ENCODE measurements around the gene APLP2. TPM values are rescaled to one million over a fixed set of nuclear protein-coding genes. Genes with fewer than 3 reads are reported as not detected.

The APLP2 gene
- polyA plus RNA-seq, 3 donors, result 486 to 622 (median 591) TPM

- no peaks in the 10 kb centered on the region for H3K27me3 ChIP-seq (ENCODE audit: control insufficient read depth in 2 of 2, insufficient read depth in 2 of 2, low read length in 2 of 2)
- H3K36me3 ChIP-seq (replicated peaks in 1 of 2; ENCODE audit: control insufficient read depth in 1 of 2, insufficient read depth in 2 of 2, low read length in 2 of 2), result no peaks in the 10 kb centered on the region
- H3K4me3 ChIP-seq (replicated peaks in 1 of 3; ENCODE audit: low read depth in 2 of 3, low read length in 3 of 3), result no peak overlapping the region
- no peaks in the 10 kb centered on the region for H3K36me3 Mint-ChIP-seq
- no peaks in the 10 kb centered on the region for H3K9me3 ChIP-seq (replicated peaks in 1 of 2; ENCODE audit: control insufficient read depth in 1 of 2, insufficient read depth in 1 of 2, low read length in 2 of 2)
- TF ChIP-seq CTCF (IDR thresholded peaks at IDR 0.05), result no peak
- H3K27ac ChIP-seq (ENCODE audit: low read depth in 1 of 2, low read length in 2 of 2), result no peak overlapping the region
- peaks cover 0 to 3% (median 1%) of the 10 kb centered on the region in 3 donors for H3K27me3 Mint-ChIP-seq (ENCODE audit: low read depth in 3 of 3)
- peak overlapping the region in 4 of 7 donors; percentile 11 to 51 (median 30) for H3K27ac Mint-ChIP-seq
- H3K79me2 ChIP-seq (ENCODE audit: insufficient read depth, low read length), result peaks cover under 1% of the 10 kb centered on the region
- WGBS (ENCODE audit: insufficient coverage), result no CpG with 5 or more reads among the region's 4 CpGs
- peak overlapping the region; percentile 8 for H3K4me2 ChIP-seq (replicated peaks; ENCODE audit: extremely low read depth, low read length, poor library complexity, severe bottlenecking)
- peaks cover 41% of the 10 kb centered on the region for H3K4me1 Mint-ChIP-seq
- peak overlapping the region in 1 of 2 donors; percentile 6 for H3K4me3 Mint-ChIP-seq
- intact Hi-C loops (cut with micrococcal nuclease), result loop anchor here in 1 of 2 donors (10.0 kb wide), 1 partner anchor 140 kb away; no protein-coding TSS in a partner anchor
- H2AFZ ChIP-seq (ENCODE audit: insufficient read depth, low read depth, low read length, poor library complexity, severe bottlenecking), result no peak overlapping the region
- H4K20me1 ChIP-seq (ENCODE audit: insufficient read depth, low read length), result no peaks in the 10 kb centered on the region
- DNase-seq, result peak in 1 of 3 donors; percentile 55
- peaks cover 21 to 31% of the 10 kb centered on the region in 2 donors for H3K4me1 ChIP-seq (ENCODE audit: control insufficient read depth in 1 of 2, insufficient read depth in 2 of 2, low read length in 2 of 2)
- H3K9me3 Mint-ChIP-seq, result peaks cover 0 to 4% (median 0%) of the 10 kb centered on the region in 7 donors
- no peak overlapping the region for H3K9ac ChIP-seq (ENCODE audit: insufficient read depth, low read length, poor library complexity, severe bottlenecking)
Measured at GRCh38 chr11:130064596-130064995, 5.1 kb upstream of the APLP2 start.

- peaks cover 11% of the 10 kb centered on the region for H4K20me1 ChIP-seq (ENCODE audit: insufficient read depth, low read length)
- no peak overlapping the region for H3K9ac ChIP-seq (ENCODE audit: insufficient read depth, low read length, poor library complexity, severe bottlenecking)
- H3K27me3 ChIP-seq (ENCODE audit: control insufficient read depth in 2 of 2, insufficient read depth in 2 of 2, low read length in 2 of 2), result no peaks in the 10 kb centered on the region
- no peak overlapping the region for H3K4me3 ChIP-seq (replicated peaks in 1 of 3; ENCODE audit: low read depth in 2 of 3, low read length in 3 of 3)
- peaks cover 0 to 2% (median 0%) of the 10 kb centered on the region in 7 donors for H3K9me3 Mint-ChIP-seq
- peaks cover 40% of the 10 kb centered on the region for H3K4me1 Mint-ChIP-seq
- no peak overlapping the region for H3K27ac Mint-ChIP-seq
- H3K4me3 Mint-ChIP-seq, result no peak overlapping the region
- peaks cover 18% of the 10 kb centered on the region for H3K79me2 ChIP-seq (ENCODE audit: insufficient read depth, low read length)
- 94% methylated on average over 3 of the region's 5 CpGs for WGBS (ENCODE audit: insufficient coverage)
- no peak for DNase-seq
- intact Hi-C loops (cut with micrococcal nuclease), result loop anchor here in 1 of 2 donors (10.0 kb wide), 1 partner anchor 142 kb away; no protein-coding TSS in a partner anchor
- H3K36me3 ChIP-seq (replicated peaks in 1 of 2; ENCODE audit: control insufficient read depth in 1 of 2, insufficient read depth in 2 of 2, low read length in 2 of 2), result no peaks in the 10 kb centered on the region
- H3K4me1 ChIP-seq (ENCODE audit: control insufficient read depth in 1 of 2, insufficient read depth in 2 of 2, low read length in 2 of 2), result peaks cover 21 to 31% of the 10 kb centered on the region in 2 donors
- H3K27ac ChIP-seq (ENCODE audit: low read depth in 1 of 2, low read length in 2 of 2), result no peak overlapping the region
- no peak overlapping the region for H2AFZ ChIP-seq (ENCODE audit: insufficient read depth, low read depth, low read length, poor library complexity, severe bottlenecking)
- no peaks in the 10 kb centered on the region for H3K36me3 Mint-ChIP-seq
- TF ChIP-seq CTCF (IDR thresholded peaks at IDR 0.05), result no peak
- H3K9me3 ChIP-seq (replicated peaks in 1 of 2; ENCODE audit: control insufficient read depth in 1 of 2, insufficient read depth in 1 of 2, low read length in 2 of 2), result no peaks in the 10 kb centered on the region
- no peaks in the 10 kb centered on the region for H3K27me3 Mint-ChIP-seq (ENCODE audit: low read depth in 3 of 3)
- no peak overlapping the region for H3K4me2 ChIP-seq (replicated peaks; ENCODE audit: extremely low read depth, low read length, poor library complexity, severe bottlenecking)
Measured at GRCh38 chr11:130066338-130066737, 3.4 kb upstream of the APLP2 start.
